ENCODE measurements around the gene DPP4.

GRCh38 chr2:161975813-161976160 is 98.2 kb downstream of the DPP4 start:
- TF ChIP-seq PATZ1 (CRISPR knock-in tag; IDR thresholded peaks at IDR 0.05; ENCODE audit: borderline replicate concordance) (no peak), TOX (CRISPR knock-in tag; IDR thresholded peaks at IDR 0.05; ENCODE audit: borderline replicate concordance) (no peak), ARNTL (CRISPR knock-in tag; IDR thresholded peaks at IDR 0.05; ENCODE audit: borderline replicate concordance, low read depth) (no peak), BACH2 (CRISPR knock-in tag; IDR thresholded peaks at IDR 0.05; ENCODE audit: borderline replicate concordance) (no peak), PPARA (CRISPR knock-in tag; IDR thresholded peaks at IDR 0.05; ENCODE audit: borderline replicate concordance) (no peak), ZFP3 (CRISPR knock-in tag; IDR thresholded peaks at IDR 0.05) (no peak)
- TF ChIP-seq, protein P1, sequence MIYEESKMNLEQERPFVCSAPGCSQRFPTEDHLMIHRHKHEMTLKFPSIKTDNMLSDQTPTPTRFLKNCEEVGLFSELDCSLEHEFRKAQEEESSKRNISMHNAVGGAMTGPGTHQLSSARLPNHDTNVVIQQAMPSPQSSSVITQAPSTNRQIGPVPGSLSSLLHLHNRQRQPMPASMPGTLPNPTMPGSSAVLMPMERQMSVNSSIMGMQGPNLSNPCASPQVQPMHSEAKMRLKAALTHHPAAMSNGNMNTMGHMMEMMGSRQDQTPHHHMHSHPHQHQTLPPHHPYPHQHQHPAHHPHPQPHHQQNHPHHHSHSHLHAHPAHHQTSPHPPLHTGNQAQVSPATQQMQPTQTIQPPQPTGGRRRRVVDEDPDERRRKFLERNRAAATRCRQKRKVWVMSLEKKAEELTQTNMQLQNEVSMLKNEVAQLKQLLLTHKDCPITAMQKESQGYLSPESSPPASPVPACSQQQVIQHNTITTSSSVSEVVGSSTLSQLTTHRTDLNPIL (CRISPR knock-in tag; IDR thresholded peaks at IDR 0.05; ENCODE audit: low read depth), result no peak
